CMK (cell line): ENCODE data around the gene GABPB2.

Source experiments
- DNase-seq: peaks from one replicate; pipeline ENCODE4 v3.0.0-alpha.2; 2010; ENCODE audit warnings: low read depth

Gene GABPB2

DNA sequence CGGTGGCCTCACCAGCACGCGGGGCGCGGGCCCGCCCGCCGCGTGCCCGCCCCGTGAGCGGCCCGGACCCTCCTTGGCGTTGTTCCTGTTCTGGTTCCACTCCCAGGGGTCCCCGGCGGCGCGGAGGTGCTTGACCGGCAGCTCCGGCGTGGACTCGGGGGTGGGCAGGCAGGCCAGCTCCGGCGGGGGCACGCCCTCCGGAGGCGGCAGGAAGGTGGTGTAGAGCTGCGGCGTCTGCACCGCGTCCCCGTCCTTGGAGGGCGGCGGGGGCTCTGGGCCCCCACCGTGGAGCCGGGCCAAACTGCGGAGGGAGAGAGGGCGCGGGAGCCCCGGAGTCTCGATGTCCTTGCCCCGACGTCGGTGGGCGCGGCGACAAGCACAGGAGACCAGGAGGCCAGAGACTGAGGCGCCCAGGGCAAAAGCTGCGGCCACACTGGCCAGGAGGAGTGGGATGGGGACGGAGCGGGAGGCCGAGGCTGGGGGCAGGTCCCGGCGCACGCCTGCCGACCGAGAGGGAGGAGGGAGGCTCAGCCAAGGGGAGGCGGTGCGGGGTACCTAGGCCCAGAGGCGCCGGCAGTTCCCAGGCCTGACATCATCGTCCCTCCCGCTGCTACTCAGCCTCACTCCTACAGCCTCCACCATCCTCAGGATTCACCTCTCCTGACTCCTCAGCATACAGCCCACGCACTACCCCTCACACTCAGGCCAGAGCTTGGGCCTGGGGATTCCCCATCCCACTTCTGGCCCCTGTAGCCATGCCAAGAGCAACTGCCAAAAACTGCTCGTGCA lies 62.7 kb downstream of the GABPB2 start:
- DNase-seq, result no peak

DNA sequence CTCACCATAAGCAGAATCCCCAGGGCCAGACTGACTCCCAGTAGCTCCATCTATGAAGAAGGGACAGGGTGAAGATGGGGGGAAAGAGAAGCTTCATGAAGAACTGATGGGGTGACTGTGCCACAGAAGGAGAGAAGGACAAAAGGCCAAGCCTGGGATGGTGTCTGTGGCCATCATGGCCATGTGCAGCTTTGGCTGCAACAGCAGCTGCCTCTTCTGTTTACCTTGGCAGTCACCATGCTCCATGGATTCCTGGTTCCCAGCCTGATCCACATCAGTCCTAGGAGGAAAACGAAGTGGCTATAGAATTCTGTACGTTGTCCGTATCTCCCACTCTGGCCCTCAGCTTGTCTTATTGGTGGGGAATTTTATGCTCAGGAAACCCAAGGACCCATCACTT lies 63.8 kb downstream of the GABPB2 start:
- DNase-seq, result no peak

DNA sequence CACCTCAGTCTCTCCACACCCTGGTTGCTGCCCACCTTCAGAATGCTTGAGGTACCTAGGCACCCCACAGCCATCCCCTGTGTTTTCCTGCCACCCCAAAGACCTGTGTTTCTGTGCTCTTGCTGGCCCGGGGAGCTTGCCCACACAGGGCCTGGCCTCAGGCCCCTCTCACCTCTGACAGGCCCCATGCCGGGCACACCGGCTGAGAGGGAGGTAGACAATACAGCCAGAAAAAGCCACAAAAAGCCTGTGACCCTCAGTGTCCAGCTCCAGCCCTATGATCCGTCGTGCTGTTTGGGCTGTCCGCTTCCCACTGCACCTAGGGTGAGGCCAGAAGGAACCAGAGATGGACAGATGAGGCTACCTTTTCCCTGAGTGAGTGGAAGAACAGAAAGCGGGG lies 64.4 kb downstream of the GABPB2 start:
- DNase-seq, result no peak

DNA sequence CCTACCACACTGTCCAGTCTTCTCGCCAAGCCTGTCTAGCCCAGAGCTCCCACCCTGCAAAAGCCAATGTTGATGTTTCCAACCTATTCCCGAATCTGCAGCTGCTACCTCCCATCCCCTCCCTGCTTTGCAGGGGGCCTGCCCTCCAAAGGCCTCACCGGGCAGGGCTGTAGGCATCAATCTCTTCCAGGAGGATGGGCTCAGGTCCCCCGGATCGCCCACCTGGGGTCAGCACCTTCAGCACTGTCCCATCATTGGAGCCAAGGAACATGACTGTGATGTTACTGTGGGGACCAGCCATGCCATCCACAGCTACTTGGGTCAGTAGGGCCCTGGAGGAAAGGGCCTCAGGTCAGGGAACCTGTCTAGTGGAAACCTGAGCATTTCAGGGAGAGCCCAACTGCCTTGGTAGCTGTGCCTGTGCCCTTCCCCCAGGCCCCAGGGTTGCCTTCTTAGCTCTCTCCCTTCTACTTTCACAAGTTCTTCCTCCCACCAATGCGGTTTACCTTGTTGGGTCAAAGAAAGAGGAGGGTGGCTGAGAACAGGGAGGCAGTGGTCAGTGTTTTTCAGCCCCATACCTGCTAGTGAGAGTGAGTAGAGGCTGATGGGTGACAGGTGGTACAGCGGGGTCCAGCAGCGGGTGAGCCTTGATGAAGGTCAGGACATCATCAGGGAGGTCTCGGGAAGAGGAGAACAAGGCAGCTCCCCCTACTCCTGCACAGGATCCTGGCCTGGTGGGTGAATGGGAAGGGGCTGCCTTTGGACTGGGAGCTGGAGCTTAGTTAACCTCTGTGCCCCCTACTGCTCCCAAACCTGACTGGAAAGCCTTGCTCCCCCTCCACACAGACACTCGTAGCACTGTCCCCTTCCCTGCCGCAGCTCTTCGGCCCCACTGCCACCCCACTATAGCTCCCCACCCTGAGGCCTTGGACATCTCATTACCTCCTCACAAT lies 65.1 kb downstream of the GABPB2 start:
- DNase-seq, result no peak

DNA sequence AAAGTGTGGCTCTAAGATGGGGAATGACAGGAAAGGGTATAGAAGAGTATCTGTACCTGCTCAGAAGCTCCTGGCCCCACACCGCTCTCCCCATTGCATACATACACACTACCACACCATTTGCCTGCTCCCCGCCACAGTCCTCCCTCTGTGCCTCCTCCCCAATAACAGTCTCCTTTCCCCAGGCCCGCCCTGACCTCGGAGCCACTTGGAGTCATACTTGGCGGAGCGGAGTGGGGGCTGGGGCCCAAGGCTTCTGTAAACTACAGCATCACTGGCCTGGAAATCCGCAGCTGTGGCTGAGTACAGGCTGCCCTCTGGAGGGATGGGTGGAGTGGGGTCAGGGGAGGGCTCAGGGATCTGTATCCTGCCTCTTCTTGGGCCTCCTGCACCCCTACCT lies 67.2 kb downstream of the GABPB2 start:
- DNase-seq, result no peak

DNA sequence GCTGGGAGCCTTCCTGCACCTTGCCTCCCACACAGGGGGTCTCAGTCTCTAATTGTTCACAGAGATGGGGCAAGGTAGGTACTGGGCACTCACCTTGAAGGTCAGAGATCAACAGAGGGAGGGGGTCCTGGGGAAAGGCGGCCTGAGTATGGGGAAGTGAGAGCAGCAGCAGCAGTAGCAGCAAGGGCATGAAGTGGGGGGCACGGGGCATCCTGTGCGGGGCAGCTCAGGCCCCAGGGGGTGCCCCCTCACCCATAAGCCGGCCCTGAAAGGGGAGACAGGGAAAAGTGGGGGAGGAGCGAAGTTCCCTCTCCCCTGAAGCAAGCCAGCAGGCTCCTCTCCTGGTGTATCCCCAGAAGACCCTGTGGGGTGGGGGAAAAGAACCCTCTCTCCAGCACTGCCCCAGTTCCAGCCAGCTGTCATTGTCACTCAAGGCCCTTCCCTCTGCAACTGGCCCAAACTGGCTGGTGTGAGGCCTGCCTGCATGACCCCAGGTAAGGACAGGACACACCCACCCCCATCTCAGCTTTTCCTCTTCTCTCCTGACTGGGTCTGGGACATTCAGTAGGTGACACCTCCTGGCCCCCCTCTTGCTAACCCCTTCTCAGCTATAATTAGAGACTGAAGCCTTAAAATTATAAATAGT lies 72.0 kb downstream of the GABPB2 start:
- DNase-seq, result no peak

DNA sequence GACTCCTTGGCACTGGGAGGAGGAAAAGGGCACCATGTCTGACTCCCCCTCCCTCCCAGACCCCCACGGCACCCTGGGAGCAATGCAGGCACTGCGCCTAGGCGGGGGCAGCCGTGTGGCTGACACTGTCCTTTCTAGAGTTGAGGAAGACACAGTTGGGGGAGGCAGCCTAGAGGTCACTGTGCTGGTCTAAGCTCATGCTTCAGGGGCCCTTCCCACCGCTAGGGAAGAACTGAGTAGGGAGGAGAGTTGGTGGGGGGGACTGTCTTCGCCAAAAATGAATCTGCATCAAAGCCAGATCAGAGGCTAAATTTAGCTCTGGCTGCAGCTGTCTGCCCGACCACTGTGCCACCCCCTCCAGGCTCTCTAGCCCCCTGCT lies 72.5 kb downstream of the GABPB2 start:
- no peak for DNase-seq

DNA sequence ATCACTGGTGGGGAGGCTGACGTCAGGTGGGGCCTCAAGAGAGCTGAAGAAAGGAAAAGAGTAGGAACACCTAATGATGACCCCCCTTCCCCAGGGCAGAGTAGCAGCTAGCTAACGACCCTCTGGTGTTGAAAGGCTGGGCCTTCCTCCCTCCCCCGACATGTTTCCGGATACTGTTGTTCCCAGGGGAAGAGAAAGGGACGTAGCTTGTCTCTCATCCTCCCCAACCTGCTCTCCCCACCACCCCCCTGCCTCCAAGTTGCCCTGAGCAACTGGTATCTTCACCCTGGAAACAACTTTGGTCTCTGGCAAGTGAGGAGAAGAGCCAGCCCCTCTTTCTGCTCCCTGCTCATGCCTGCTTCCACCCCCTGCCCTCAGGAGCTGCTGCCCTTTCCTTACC lies 73.4 kb downstream of the GABPB2 start:
- no peak for DNase-seq

DNA sequence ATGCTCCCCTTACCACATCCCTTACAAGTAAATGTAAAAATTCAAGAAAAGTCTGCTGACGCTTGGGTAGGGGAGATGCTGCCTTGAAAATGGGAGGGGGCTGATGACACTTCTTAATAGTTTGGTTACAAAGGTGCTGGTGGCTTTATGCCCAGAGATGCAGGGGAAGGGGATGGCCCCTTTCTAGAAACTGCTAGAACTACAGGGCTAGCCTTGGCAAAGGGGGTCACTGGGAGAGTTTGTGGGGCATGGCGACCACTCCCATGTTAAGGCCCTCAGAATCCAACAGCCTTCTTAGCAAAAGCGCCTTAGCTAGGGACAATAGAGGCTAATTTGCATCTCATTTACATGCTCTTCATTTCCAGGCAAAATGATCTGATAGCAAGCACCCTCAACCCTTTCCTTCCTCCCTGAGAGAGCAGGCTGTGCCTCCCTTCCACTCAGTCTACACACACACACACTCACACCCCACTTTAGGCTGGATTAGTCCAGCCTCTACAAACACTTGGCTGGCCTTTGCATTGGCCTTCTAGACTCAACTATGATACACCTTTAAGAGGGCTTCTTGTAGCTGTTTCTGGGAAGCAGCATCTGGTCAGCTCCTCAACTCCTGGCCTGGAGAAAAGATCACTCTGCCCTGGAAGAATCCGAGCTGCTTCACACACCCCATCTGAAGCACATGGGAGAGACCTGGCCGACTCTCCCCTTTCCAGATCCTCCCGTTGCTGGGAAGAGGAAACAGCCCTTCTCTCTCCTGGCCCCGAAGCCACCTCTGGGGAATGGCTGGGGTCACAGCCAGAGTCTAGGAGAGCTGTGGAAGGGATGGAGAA lies 74.1 kb downstream of the GABPB2 start:
- DNase-seq, result no peak

DNA sequence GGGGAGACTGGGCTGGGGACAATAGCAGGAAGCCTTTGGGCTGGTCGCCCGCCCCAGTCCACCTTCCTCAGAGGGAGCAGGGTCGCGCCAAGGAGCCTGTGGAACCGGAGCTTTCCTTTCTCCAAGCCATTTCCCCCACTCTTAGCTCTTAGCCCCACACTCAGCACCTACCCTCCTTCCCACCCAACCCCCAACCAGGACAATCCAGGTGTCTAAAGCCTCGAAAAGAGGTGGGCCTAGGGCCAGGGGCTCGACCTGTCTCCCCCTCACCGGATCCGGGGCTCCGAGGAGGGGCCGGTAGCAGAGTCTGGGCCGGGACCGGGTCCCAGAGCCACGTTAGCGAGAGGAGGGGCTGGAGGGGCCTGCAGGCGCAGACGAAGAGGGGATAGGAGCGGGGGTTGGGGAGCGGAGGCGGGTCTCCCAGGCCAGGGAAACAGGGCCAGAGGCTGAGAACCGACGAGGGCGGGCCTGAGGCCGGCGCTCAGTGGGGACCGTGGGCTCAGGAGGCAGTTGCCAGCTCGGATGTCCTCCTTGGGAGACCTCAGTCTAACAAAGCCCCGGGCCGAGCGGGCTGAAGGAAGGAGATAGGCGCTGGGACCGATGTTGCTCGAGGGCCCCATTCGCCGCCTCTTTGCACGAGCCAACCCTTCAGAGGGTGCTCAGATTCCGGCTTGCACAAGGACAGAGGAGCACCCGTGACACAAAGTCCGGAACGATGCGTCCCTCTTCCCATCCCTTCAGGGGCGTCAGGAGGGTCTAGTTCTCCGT lies 74.9 kb downstream of the GABPB2 start:
- DNase-seq, result no peak

DNA sequence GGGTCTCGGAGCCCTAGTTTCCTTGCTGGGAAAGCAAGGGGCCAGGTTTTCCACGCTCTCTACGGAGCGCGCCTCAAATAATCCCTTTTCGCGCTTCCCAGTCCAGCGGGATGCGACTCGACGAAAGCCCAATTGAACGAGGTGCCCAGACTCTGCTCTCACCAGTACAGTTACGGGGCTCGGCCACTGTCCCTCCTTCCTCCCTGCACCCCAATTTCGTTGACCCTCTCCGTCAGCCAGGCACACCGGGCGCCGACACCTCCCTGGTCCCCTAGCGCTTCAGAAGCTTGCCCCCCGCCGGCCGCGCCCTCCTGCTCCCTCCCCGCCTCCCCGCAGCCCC lies 75.5 kb downstream of the GABPB2 start:
- DNase-seq, result no peak

DNA sequence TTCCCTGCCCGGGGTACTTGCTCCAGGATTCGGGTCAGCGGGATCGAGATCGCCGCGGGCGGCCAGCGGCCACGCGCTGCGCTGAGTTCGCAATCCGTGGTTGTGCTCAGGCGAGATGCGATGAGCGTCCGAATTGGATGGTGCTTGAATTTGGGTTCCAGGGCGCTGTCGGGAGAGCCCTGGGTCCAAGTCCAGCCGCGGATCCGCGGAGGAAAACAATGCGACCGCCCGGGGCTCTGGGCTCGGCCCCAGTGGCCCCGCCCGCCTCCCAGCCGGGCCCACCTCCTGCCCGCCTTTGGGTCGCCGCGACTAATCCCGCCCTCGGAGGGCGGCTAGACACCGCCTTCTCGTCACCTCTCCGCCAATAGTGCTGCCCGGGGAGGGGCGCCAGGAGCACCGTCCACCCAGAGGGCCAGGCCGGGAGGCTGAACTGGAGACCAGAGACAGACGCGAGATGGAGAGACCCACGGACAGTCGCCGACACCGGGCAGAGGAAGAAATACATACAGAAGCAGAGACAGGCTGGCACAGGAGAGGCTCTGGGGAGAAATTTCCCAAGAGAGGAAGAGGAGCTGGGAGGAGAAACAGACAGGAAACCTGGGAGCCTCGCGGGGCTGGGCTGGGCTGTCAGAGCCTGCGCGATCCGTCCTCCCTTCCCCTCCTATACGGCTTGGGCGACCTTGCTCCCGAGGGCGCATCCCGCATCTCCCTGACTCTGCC lies 76.0 kb downstream of the GABPB2 start, which contains the start of gene SEMA6C:
SEMA6C (minus strand) TSS at position 220 of the 720 bp plus-strand sequence. CDS start 4,010 bp downstream, outside the sequence.
- peak; percentile 59 for DNase-seq

DNA sequence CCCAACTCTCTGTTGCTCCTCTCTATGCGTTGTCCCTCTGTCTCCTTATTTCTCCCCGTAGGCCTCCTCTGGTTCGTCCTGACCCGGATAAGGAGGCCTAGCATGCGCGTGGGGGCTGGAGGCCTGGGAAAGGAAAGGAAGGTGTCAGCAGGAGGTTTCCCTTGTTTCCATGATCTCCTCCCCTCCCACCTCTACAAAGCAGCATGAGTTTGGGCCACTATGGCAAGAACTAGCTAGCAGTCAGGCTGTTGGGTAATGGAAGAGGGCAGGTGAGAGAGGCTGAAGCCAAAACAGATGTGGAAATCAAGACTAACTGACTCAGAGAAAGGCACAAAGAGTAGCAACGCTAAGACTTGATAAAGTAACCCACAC lies 76.6 kb downstream of the GABPB2 start:
- DNase-seq, result no peak

DNA sequence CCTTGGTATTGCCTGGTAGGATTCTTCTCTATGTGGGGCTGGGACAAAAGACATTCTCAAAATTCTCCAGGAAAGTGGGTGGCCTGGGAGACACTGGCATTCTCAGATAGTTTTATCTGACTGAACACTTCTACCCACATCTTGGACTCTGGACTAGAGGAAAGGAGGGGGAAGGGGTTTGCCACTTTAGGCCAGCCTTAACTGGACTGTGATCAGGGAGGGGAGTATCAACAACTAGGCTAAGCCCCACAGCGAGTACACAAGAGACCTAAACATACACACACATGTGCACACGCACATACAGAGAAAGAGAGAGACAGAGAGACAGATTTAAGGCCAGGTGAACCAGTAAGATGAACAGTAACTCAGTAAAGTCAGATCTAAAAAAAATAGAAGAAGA lies 77.1 kb downstream of the GABPB2 start:
- DNase-seq, result no peak

DNA sequence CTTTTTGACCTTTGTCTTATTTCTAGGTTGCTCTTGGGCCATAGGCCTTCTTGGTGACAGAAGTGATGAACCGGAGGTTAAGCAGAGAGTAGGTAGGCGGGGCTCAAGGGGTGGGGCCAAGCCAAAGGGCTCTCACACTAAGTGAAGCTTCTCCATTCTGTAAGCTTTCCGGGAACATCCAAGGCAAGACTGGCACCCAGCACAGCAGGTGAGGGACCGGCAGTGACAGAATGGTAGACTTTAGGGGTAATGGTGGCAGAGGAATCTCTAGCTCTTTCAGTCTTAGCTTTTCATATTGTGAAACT lies 85.9 kb downstream of the GABPB2 start, which contains the start of gene TNFAIP8L2:
TNFAIP8L2 (plus strand) TSS at position 135 of the 305 bp plus-strand sequence. CDS start 2,049 bp downstream, outside the sequence.
- peak; percentile 64 for DNase-seq

DNA sequence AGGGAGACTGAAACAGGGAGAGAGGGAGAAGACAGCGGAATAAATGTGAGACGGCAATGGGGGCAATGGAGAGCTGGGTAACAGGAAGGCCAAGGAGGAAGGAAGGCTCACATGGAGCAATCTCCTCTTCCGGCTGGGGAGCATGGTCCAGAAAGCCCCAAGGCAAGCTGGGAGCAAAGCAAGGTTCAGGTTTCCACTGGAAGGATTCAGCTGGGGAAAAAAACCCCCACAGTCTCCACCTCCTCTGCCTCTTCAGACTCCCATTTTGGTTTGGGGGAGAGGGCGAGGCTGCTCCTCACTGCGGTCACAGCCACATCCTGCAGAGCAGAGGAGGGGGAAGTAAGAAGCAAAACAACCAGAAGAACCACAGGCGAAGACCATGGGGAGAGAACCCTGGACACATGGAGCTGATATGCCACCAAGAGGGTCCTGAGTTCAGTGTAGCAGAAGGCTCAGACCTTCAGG lies 86.5 kb downstream of the GABPB2 start:
- peak; percentile 90 for DNase-seq

DNA sequence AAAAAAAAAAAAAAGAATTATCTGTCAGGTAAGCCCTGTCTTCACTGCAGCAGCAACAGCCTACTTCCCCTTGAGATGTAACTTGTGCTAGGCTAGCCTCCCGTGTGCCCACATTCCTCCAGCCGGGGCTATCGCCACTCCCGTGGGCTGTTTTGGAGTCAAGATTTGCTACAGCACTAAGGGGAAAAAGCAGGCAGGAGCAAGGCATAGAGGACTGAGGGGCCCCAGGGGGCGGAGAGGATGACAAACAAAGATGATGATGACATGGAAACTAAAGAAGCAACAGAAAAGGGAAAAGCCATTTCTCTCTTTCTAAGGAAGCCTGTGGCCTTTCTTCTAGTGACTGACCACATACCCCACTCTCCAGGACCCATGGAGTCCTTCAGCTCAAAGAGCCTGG lies 87.8 kb downstream of the GABPB2 start:
- no peak for DNase-seq

DNA sequence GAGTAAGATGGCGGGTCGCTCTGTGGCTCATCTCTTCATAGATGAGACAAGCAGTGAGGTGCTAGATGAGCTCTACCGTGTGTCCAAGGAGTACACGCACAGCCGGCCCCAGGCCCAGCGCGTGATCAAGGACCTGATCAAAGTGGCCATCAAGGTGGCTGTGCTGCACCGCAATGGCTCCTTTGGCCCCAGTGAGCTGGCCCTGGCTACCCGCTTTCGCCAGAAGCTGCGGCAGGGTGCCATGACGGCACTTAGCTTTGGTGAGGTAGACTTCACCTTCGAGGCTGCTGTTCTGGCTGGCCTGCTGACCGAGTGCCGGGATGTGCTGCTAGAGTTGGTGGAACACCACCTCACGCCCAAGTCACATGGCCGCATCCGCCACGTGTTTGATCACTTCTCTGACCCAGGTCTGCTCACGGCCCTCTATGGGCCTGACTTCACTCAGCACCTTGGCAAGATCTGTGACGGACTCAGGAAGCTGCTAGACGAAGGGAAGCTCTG lies 88.2 kb downstream of the GABPB2 start:
- DNase-seq, result no peak

DNA sequence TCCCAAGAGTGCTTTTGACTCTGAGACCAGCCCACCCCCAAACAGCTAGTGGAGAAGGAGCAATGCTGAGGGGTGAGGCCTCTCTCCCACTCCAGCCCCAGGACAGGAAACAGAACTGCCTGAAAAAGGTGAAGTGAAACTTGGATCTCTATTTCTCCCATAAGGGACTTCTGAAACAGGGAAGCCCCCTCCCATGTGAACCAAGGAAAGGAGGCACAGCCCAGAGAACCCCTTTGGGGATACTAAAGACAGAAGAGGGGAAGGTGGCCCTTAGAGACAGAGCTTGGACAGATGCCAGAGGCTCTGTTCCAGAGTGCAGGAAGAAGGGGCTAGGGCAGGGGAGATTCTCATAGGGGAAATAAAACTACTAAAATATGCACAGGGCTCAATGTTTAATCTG lies 88.8 kb downstream of the GABPB2 start:
- DNase-seq, result no peak

DNA sequence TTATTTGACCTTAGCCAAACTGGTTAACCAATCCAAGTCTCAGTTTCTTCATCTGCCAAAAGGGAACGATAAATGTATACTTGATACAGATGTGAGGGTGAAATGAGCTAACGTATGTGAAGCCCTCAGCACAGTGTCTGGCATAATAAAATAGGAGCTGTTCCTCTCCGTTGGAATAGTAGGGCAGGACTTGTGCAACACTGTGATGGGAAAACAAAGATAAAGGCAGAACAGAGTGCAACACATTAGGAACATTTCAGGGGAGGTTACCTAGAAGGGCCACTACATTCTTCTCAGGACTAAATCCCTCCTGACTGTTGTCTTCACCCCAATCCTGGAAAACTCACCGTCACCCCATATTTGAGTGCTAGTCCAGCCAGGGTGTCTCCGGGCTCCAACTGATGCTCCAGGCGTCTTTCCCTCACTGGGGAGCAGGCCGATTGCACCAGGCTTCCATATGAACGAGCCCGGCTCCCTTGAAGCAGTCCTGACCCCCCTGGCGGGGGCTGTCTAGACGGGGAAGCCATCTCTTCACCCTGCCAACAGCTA lies 94.2 kb downstream of the GABPB2 start:
- DNase-seq, result no peak
